ENCODE data around the gene NMRAL1.

Gene NMRAL1

GRCh38 chr16:4428500-4428899, 45.9 kb downstream of the NMRAL1 start:
- Histone ChIP-seq H3K4me1 (ENCODE audit: control insufficient read depth in 2 of 2, insufficient read depth in 2 of 2, low read length in 2 of 2) (peaks cover 14 to 16% of the 10 kb centered on the region in 2 donors), H3K36me3 (ENCODE audit: control insufficient read depth in 2 of 2, insufficient read depth in 2 of 2, low read length in 2 of 2) (peaks cover 0 to 9% of the 10 kb centered on the region in 2 donors), H3K27me3 (ENCODE audit: control insufficient read depth in 2 of 2, insufficient read depth in 2 of 2, low read length in 2 of 2) (no peaks in the 10 kb centered on the region), H3K9me3 (ENCODE audit: control insufficient read depth in 2 of 2, low read length in 2 of 2) (no peaks in the 10 kb centered on the region), H3K27ac (ENCODE audit: low read depth in 2 of 2, low read length in 2 of 2) (no peak overlapping the region), H3K9ac (ENCODE audit: low read depth in 1 of 2, low read length in 2 of 2) (no peak overlapping the region), H3K4me3 (ENCODE audit: low read length in 2 of 2) (no peak overlapping the region)

- Histone ChIP-seq H3K36me3 (ENCODE audit: control insufficient read depth in 2 of 2, insufficient read depth in 2 of 2, low read length in 2 of 2) (peaks cover 0 to 8% of the 10 kb centered on the region in 2 donors), H3K4me1 (ENCODE audit: control insufficient read depth in 2 of 2, insufficient read depth in 2 of 2, low read length in 2 of 2) (peaks cover 14 to 16% of the 10 kb centered on the region in 2 donors), H3K9me3 (ENCODE audit: control insufficient read depth in 2 of 2, low read length in 2 of 2) (no peaks in the 10 kb centered on the region), H3K27me3 (ENCODE audit: control insufficient read depth in 2 of 2, insufficient read depth in 2 of 2, low read length in 2 of 2) (no peaks in the 10 kb centered on the region), H3K27ac (ENCODE audit: low read depth in 2 of 2, low read length in 2 of 2) (peak overlapping the region; percentile 96 to 99), H3K9ac (ENCODE audit: low read depth in 1 of 2, low read length in 2 of 2) (peak overlapping the region; percentile 95 to 98), H3K4me3 (ENCODE audit: low read length in 2 of 2) (peak overlapping the region; percentile 99 to 100)
Observed at GRCh38 chr16:4426722-4427372, 47.6 kb downstream of the NMRAL1 start.

GRCh38 chr16:4426021-4426684, 48.3 kb downstream of the NMRAL1 start:
- H3K27ac ChIP-seq (ENCODE audit: low read depth in 2 of 2, low read length in 2 of 2) = peak overlapping the region; percentile 96 to 99
- peak overlapping the region; percentile 95 to 98 for H3K9ac ChIP-seq (ENCODE audit: low read depth in 1 of 2, low read length in 2 of 2)
- H3K4me3 ChIP-seq (ENCODE audit: low read length in 2 of 2) = peak overlapping the region; percentile 99 to 100
- no peaks in the 10 kb centered on the region for H3K9me3 ChIP-seq (ENCODE audit: control insufficient read depth in 2 of 2, low read length in 2 of 2)
- peaks cover 14 to 16% of the 10 kb centered on the region in 2 donors for H3K4me1 ChIP-seq (ENCODE audit: control insufficient read depth in 2 of 2, insufficient read depth in 2 of 2, low read length in 2 of 2)
- peaks cover 0 to 3% of the 10 kb centered on the region in 2 donors for H3K36me3 ChIP-seq (ENCODE audit: control insufficient read depth in 2 of 2, insufficient read depth in 2 of 2, low read length in 2 of 2)
- H3K27me3 ChIP-seq (ENCODE audit: control insufficient read depth in 2 of 2, insufficient read depth in 2 of 2, low read length in 2 of 2) = no peaks in the 10 kb centered on the region

GRCh38 chr16:4425378-4426020, 48.9 kb downstream of the NMRAL1 start, which contains the start of gene DNAJA3:
Gene DNAJA3, plus strand, starts transcription at chr16:4425868. Its CDS starts 14 bp downstream, at chr16:4425882.
- peak within 1 kb of the TSS; percentile 99 to 100 for H3K4me3 ChIP-seq (ENCODE audit: low read length in 2 of 2)
- H3K27ac ChIP-seq (ENCODE audit: low read depth in 2 of 2, low read length in 2 of 2) = peak within 1 kb of the TSS; percentile 96 to 99
- H3K9me3 ChIP-seq (ENCODE audit: control insufficient read depth in 2 of 2, low read length in 2 of 2) = no peaks in the 10 kb centered on the region
- peak within 1 kb of the TSS; percentile 95 to 98 for H3K9ac ChIP-seq (ENCODE audit: low read depth in 1 of 2, low read length in 2 of 2)
- H3K27me3 ChIP-seq (ENCODE audit: control insufficient read depth in 2 of 2, insufficient read depth in 2 of 2, low read length in 2 of 2) = no peaks in the 10 kb centered on the region
- peaks cover 17 to 21% of the 10 kb centered on the region in 2 donors for H3K4me1 ChIP-seq (ENCODE audit: control insufficient read depth in 2 of 2, insufficient read depth in 2 of 2, low read length in 2 of 2)
- H3K36me3 ChIP-seq (ENCODE audit: control insufficient read depth in 2 of 2, insufficient read depth in 2 of 2, low read length in 2 of 2) = peaks cover 0 to 1% of the 10 kb centered on the region in 2 donors

GRCh38 chr16:4420505-4421105, 53.8 kb downstream of the NMRAL1 start:
- no peaks in the 10 kb centered on the region for H3K9me3 ChIP-seq (ENCODE audit: control insufficient read depth in 2 of 2, low read length in 2 of 2)
- H3K4me3 ChIP-seq (ENCODE audit: low read length in 2 of 2) = no peak overlapping the region
- H3K27ac ChIP-seq (ENCODE audit: low read depth in 2 of 2, low read length in 2 of 2) = peak overlapping the region; percentile 16 to 26
- no peaks in the 10 kb centered on the region for H3K36me3 ChIP-seq (ENCODE audit: control insufficient read depth in 2 of 2, insufficient read depth in 2 of 2, low read length in 2 of 2)
- peaks cover 21 to 26% of the 10 kb centered on the region in 2 donors for H3K4me1 ChIP-seq (ENCODE audit: control insufficient read depth in 2 of 2, insufficient read depth in 2 of 2, low read length in 2 of 2)
- no peaks in the 10 kb centered on the region for H3K27me3 ChIP-seq (ENCODE audit: control insufficient read depth in 2 of 2, insufficient read depth in 2 of 2, low read length in 2 of 2)
- H3K9ac ChIP-seq (ENCODE audit: low read depth in 1 of 2, low read length in 2 of 2) = no peak overlapping the region

- H3K4me3 ChIP-seq (ENCODE audit: low read length in 2 of 2) = no peak overlapping the region
- H3K36me3 ChIP-seq (ENCODE audit: control insufficient read depth in 2 of 2, insufficient read depth in 2 of 2, low read length in 2 of 2) = no peaks in the 10 kb centered on the region
- H3K27me3 ChIP-seq (ENCODE audit: control insufficient read depth in 2 of 2, insufficient read depth in 2 of 2, low read length in 2 of 2) = no peaks in the 10 kb centered on the region
- H3K27ac ChIP-seq (ENCODE audit: low read depth in 2 of 2, low read length in 2 of 2) = no peak overlapping the region
- H3K9me3 ChIP-seq (ENCODE audit: control insufficient read depth in 2 of 2, low read length in 2 of 2) = no peaks in the 10 kb centered on the region
- H3K4me1 ChIP-seq (ENCODE audit: control insufficient read depth in 2 of 2, insufficient read depth in 2 of 2, low read length in 2 of 2) = peaks cover 27 to 32% of the 10 kb centered on the region in 2 donors
- H3K9ac ChIP-seq (ENCODE audit: low read depth in 1 of 2, low read length in 2 of 2) = no peak overlapping the region
Observed at GRCh38 chr16:4419402-4419959, 54.9 kb downstream of the NMRAL1 start.

GRCh38 chr16:4416200-4417032, 58.0 kb downstream of the NMRAL1 start, which contains the start of gene CORO7:
Gene CORO7, minus strand, starts transcription at chr16:4416596. Its CDS starts 78 bp downstream, at chr16:4416518.
- peak within 1 kb of the TSS; percentile 82 to 90 for H3K27ac ChIP-seq (ENCODE audit: low read depth in 2 of 2, low read length in 2 of 2)
- peak within 1 kb of the TSS; percentile 84 to 87 for H3K4me3 ChIP-seq (ENCODE audit: low read length in 2 of 2)
- H3K36me3 ChIP-seq (ENCODE audit: control insufficient read depth in 2 of 2, insufficient read depth in 2 of 2, low read length in 2 of 2) = peaks cover 7 to 14% of the 10 kb centered on the region in 2 donors
- H3K9me3 ChIP-seq (ENCODE audit: control insufficient read depth in 2 of 2, low read length in 2 of 2) = no peaks in the 10 kb centered on the region
- H3K4me1 ChIP-seq (ENCODE audit: control insufficient read depth in 2 of 2, insufficient read depth in 2 of 2, low read length in 2 of 2) = peaks cover 31 to 39% of the 10 kb centered on the region in 2 donors
- H3K27me3 ChIP-seq (ENCODE audit: control insufficient read depth in 2 of 2, insufficient read depth in 2 of 2, low read length in 2 of 2) = no peaks in the 10 kb centered on the region
- H3K9ac ChIP-seq (ENCODE audit: low read depth in 1 of 2, low read length in 2 of 2) = peak within 1 kb of the TSS; percentile 77 to 87

GRCh38 chr16:4415538-4416199, 58.8 kb downstream of the NMRAL1 start:
- peak overlapping the region; percentile 75 to 84 for H3K4me3 ChIP-seq (ENCODE audit: low read length in 2 of 2)
- peaks cover 9 to 14% of the 10 kb centered on the region in 2 donors for H3K36me3 ChIP-seq (ENCODE audit: control insufficient read depth in 2 of 2, insufficient read depth in 2 of 2, low read length in 2 of 2)
- peak overlapping the region; percentile 82 to 90 for H3K27ac ChIP-seq (ENCODE audit: low read depth in 2 of 2, low read length in 2 of 2)
- peak overlapping the region; percentile 77 to 87 for H3K9ac ChIP-seq (ENCODE audit: low read depth in 1 of 2, low read length in 2 of 2)
- no peaks in the 10 kb centered on the region for H3K27me3 ChIP-seq (ENCODE audit: control insufficient read depth in 2 of 2, insufficient read depth in 2 of 2, low read length in 2 of 2)
- H3K4me1 ChIP-seq (ENCODE audit: control insufficient read depth in 2 of 2, insufficient read depth in 2 of 2, low read length in 2 of 2) = peaks cover 29 to 42% of the 10 kb centered on the region in 2 donors
- no peaks in the 10 kb centered on the region for H3K9me3 ChIP-seq (ENCODE audit: control insufficient read depth in 2 of 2, low read length in 2 of 2)

Measured in mucosa of rectum (tissue), 2 donors.